Measurements from ENCODE around the gene STT3B.

Gene STT3B

DNA sequence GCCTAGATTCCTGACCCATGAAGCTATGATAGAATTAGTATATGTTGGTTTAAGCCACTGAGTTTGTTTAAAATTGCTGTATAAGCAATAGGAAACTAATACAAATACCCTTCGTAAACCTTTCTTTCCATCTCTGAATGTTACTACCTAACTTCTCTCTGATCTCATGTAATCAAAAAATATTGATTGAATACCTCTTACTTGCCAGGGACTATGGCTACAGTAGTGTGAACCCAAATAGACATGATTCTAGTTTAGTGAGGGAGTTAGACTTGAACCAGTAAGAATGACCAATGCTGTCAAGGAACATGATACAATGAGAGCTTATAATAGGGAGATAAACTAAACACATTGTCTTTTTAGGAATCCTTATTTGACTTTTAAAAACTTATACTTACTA is 19.4 kb downstream of the STT3B start:
- DNase-seq (ENCODE audit: low spot score), result no peak

DNA sequence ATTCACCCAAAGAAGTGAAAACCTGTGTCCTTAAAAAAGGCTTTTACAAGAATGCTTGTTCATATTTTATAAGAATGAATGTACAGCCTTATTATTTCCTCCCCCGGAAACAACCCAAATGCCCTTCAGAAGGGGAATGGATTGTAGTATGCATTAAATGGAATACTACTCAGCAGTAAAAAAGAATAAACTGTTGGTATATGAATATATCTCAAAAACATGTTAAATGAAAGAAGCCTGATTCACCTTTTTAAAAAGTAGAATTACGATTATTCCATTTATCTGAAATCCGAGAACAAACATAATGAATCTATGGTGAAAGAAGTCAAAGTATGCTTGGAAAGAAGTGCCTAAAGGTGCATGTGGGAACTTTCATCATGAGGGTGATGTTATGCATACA is 20.5 kb downstream of the STT3B start:
- no peak for DNase-seq (ENCODE audit: low spot score)

DNA sequence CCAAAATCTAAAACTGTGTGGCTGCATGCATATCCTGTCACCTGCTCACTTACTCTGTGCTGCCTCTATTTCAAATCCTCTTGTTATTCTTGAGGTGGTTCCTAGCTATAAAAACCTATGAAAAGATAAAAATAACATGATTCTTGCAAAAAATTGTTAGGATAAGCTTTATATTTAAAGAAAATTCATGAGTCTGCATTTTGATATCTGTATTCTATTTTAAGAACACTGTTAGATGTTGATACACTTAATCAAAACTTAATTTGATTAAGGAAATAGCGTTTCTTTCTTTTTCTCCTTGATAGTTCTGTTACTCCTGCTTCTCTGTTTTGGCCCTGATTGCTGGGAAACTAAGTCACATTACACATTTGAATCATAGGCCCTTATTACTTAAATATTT is 22.5 kb downstream of the STT3B start:
- no peak for DNase-seq (ENCODE audit: low spot score)

DNA sequence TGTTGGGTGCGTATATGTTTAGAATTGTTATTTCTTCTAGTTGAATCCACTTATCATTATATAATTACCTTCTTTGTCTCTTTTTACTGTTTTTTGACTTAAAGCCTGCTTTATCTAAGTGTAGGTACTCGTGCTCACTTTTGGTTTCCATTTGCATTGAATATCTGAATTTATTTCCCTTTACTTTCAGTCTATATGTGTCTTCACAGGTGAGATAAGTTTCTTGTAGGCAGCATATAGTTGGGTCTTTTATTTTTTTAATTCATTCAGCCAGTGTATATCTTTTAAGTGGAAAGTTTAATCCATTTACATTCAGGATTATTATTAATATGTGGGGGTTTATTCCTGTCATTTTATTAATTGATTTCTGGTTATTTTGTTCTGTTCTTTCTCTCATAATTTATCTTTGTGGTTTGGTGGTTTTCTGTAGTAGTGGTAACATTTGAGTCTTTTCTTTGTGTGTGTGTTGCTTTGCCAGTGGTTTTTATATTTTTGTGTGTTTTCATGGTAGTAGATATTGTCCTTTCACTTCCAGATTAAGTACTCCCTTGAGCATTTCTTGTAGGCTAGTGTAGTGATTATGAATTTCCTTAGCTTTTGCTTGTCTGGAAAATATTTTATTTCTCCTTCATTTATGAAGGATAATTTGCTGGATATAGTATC is 27.3 kb downstream of the STT3B start:
- DNase-seq (ENCODE audit: low spot score), result no peak

DNA sequence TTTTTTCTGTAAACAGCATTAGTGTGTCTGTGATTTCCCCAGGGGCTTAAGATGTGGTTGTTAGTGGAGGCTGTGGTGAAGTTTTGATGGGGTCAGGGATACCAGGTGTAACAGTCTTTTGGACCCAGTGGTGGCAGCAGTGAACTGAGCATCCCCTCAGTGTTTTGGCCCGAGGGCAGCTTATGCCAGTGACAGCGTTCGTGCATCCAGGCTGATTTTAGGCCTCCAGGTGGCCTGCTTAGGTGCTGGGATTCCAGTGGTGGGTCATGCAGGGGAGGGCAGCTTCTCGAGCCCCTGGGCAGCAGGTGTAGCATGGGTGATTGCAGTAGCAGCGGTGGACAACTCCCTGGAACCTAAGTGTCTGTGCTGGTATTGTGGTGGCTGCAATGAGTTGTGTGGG is 29.2 kb downstream of the STT3B start:
- DNase-seq (ENCODE audit: low spot score), result no peak

DNA sequence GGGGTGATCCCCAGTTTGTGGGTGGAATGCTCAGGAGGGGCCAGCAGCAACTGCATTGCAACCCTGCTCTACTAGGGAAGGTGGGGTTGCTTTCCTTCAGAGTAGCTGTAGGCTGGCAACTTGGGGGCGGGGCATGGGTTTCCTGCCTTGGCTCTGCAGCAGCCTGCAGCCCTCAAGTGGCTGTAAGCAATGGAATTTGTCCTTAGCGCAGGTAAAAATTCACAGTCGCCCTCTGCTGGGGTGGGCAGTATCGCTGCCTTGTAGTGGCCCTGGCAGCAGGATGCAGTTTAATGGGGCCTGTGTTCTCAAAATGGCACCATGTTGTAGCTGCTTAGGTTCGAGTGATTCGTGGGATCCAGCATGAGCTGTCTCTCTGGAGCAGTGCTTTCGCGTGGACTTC is 29.8 kb downstream of the STT3B start:
- DNase-seq (ENCODE audit: low spot score), result no peak

DNA sequence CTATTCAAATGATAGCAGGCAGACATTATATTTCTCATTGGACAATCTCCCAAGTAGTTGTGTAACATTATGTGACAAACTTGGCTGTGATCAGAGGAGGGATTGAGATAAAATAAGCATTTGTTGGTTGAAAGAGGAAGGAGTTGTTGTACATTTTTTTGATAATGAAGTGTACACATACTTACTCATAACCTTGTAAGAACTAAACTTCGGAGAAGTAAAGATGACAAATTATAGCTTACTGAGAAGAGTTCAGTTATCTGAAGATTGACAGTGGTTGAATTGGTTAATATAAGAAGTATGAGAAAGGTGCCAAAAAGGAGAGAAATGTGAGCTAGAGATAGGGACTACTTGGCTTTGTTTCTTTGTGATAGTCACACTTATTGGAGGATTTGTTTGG is 32.6 kb downstream of the STT3B start:
- no peak for DNase-seq (ENCODE audit: low spot score)

DNA sequence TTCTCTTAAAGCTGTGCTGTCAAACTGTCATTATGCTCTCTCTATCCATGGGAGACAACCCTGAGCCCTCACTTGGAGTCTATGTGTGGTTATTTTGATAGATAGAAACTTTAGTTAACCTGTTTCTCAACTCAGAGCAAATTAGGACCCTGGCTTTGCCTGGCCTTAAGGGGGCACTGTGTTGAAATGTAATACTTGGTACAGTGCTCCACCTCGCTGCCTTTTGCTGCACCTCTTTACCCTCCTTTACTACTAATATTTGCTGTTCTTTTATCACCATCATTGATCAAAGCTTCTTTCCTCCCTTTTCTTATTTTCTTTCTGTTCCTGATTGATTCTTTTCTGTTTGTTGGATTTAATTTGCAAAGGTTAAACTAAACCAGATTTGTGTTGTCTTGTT is 34.3 kb downstream of the STT3B start:
- no peak for DNase-seq (ENCODE audit: low spot score)

DNA sequence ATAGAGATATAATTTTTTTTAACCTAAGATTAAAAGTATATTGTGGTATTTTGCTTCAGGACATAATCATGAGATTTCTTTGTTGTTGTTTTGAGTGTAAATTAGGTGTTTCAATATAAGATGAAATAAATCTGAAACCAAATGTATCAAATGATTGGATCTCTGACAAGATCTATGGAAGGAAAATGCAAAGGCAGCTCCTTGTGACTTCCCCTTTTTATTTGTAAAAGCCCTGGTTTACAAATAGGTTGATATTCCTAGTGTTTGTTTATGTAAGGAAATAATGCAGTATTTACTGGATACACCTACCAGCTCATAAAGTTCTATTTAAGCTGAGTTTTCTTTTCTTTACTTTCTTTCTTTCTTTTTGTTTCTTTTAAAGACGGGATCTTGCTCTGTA is 35.9 kb downstream of the STT3B start:
- no peak for DNase-seq (ENCODE audit: low spot score)

DNA sequence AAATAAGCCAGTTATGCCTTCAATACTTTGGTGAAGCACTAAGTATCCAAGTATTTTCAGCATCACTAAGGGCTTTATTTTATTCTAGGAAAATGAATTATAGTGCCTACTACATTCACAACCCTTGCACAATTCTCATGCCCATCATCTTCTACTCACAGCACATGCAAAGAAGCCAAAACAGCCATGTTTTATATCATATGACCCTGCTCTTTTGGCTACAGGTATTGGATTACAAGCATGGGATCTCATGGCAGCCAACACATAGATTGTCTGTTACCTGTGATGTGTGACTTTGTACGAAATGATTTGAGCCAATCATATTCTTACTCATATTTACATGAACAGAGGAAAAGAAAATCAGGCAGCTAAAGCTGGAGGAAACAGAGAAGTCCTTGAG is 38.6 kb downstream of the STT3B start:
- no peak for DNase-seq (ENCODE audit: low spot score)

DNA sequence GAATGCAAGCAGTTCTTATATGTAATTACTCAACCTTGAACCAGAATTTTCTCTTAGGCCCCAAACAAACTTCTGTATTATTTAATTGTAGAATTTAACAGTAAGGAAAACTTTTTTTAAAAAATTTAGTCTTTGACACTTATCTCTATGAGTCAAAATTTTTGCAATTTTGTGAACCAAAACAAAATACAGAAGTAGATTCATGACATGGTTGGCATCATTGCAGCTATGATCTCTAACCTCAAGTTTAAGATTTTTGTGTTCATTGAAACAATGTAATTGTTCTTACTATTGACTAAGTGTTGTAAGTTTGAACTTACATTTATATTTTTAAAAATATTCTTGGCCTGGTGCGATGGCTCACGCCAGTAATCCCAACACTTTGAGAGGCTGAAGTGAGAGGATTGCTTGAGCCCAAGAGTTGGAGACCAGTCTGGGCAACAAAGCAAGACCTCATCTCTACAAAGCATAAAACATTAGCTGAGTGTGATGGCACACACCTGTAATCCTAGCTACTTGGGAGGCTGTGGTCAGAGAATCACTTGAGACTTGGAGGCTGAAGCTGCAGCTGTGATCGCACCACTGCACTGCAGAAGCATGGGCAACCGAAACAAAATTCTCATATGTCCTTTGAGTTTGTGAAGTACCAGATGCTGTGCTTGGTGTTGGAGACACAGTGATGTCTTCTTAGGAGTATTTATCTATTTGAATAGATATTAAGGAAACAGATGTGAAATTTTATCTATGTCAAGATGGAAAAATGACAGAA is 39.7 kb downstream of the STT3B start:
- DNase-seq (ENCODE audit: low spot score), result no peak

DNA sequence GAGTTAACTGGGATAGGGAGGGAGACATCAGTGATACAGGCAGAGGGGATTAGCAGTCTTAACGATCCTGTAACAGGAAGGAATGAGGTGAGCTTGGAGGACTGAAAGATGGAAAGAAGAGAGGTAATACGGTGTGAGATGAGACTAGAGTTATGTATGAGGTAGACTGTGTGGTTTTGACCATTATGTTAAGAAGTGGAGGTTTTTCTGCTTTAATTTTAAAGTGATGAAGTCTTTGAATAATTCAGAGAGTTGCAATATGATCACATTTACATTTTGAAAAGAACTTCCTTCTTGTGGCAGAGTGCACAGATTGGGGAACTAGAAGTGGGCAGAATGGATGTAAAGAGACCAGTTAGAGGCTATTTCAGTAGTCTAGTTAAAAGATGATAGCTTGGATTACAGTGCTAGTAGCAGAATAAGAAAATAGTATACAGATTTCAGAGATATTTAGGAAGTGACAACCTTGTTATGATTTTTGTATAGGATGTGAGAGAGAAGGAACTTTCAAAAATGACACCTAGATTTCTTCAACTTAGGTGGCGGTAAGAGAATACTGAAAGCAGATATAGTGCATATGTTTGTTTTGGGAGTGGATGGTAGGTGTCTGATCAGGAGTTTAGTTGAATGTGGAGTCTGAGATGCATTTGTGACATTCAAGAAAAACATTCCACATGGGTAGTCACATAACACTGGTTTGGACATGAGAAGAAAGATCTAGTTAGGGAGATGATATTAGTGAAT is 40.5 kb downstream of the STT3B start:
- no peak for DNase-seq (ENCODE audit: low spot score)

DNA sequence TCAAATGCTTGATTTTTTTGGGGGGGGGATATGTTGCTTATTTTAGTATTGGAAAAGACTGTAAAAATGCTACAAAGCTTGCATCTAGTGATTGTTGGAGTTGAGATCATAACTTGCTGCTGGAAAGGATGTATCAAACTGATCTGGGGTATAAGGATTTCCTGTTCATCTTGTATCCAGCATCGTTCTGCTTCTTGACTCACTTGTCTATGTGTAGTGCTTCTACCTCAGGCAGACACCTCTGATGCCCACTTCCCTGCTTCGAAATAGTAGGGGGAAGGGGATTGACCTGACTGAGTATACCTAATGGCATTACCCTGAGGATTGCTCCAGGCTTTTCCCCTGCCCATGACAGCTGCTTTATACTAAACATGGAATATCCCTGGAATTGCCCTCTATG is 42.7 kb downstream of the STT3B start:
- DNase-seq (ENCODE audit: low spot score), result no peak

DNA sequence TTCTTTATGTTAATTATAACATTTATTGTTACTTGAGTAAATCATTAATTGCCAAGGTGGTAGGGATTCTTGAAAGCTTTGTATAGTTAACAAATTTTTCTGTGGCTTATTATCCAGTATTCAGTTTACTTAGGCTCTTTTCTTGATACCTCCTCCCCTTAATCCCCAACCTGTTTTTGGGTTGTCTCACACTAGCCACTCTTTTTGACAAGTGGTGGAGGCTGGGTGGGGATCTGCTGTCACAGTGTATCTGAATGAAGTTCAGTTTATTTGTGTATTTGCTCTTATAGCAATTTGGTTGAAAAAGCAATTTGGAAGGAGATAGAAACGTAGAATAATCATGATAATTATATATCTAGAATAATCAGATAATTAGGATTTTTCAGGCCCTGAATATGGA is 43.8 kb downstream of the STT3B start:
- no peak for DNase-seq (ENCODE audit: low spot score)

DNA sequence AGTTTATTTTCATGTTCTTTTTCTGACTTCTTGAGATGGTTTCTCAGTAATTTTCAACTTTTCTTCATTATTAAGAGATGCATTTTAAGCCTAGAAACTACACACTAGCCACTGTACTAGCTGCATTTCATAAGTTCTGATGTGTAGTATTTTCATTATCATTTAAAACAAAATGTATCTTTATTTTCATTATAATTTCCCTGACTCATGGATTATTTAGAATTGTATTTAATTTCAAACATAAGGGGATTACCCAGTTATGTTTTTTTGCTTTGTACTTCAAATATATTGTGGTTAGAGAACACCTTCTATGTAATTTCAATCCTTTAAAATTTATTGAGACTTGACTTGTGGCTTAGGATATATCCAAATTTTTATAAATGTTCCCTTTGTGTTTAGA is 44.5 kb downstream of the STT3B start:
- DNase-seq (ENCODE audit: low spot score), result no peak

DNA sequence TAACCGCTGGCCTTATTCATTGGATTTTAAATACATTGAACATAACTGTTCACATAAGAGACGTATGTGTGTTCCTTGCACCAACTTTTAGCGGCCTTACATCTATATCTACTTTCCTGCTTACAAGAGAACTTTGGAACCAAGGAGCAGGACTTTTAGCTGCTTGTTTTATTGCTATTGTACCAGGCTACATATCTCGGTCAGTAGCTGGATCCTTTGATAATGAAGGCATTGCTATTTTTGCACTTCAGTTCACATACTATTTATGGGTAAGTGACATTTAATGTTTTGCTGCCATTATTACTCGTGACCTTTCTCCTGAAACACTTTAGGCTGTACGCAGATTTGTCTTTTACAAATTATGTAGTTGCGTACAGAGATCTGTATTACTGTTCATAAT is 47.1 kb downstream of the STT3B start:
- DNase-seq (ENCODE audit: low spot score), result no peak

DNA sequence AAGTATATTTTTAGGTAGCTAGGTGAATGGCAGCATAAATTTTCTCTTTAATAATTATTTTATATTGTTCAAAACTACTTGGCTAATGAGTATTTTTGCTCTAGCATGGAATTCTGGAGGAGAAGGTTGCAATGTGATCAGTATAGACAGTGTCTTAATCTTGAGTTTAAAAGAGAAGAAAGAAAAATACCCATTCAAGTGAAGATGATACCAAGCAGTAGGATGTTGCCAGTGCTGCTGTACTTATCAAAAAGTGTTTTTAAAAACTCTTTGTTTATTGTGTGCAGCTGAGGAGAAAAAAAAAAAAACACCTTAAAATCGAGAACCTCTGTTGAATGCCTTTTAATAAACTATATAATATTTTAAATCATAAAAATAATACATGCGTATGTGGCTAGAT is 47.9 kb downstream of the STT3B start:
- no peak for DNase-seq (ENCODE audit: low spot score)

DNA sequence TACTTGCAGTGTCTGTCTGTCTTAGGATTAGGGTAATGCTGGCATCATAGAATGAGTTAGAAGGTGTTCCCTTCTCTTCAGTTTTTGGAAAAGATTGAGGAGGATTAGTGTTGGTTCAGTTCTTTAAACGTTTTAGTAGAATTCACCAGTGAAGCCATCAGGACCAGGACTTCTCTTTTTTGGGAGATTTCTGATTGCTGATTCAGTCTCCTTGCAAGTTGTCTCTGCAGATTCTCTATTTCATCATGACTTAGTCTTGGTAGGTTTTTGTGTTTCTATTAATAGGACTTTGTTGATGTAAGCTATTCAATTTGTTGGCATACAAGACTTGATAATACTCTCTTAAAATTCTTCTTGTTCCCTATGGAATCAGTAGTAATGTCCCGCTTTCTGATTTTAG is 48.9 kb downstream of the STT3B start:
- no peak for DNase-seq (ENCODE audit: low spot score)

DNA sequence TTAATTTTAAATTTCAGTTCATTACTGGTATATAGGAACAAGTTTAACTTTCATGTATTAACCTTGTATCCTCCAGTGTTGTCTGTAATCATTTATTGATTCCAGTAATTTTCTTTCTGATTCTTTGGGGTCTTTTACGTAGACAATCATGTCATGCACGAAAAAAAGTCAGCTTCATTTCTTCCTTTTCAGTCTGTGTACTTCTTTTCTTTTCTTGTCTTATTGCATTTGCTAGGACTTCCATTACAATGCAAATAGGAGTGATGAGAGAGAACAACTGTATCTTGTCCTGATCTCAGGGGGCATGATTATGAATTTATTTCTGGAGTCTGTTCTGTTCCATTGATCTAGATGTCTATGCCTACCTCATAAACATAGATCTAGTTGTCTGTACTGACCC is 56.5 kb downstream of the STT3B start:
- no peak for DNase-seq (ENCODE audit: low spot score)

DNA sequence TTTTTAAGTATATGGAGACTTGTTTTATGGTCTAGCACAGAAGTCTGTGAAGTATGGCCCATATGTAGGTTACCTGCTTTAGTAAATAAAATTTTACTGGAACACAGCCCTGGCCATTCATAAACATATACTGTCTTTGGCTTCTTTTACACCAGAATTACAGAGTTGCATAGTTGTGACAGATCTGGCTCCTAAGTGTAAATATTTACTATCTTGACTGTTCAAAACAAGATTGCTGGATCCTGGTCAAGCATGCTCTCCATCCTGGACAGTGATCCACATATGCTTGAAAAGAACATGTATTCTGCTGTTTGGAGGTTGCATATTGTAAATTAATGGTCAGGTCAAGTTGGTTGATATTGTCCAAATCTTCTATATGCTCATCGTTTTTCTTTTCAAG is 57.9 kb downstream of the STT3B start:
- DNase-seq (ENCODE audit: low spot score), result no peak

DNA sequence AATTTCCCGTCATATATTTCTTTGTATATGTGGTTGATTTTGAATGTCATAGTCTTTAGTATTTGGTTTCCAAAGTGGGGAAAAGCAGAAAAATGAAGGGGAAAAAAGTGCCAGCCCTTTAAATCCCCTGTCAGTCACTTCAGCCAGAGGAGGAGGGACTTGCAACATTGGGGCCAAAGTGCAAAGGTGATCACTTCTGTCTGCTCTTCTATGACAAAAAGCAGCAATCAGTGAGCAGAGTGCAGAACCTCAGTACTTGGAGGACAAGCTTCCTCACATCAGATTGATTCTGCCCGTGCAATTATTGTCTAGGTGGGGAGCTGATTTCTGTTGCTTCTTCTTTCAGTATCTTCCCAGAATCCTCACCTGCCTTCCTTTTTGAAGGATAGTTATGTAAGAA is 60.0 kb downstream of the STT3B start:
- no peak for DNase-seq (ENCODE audit: low spot score)

DNA sequence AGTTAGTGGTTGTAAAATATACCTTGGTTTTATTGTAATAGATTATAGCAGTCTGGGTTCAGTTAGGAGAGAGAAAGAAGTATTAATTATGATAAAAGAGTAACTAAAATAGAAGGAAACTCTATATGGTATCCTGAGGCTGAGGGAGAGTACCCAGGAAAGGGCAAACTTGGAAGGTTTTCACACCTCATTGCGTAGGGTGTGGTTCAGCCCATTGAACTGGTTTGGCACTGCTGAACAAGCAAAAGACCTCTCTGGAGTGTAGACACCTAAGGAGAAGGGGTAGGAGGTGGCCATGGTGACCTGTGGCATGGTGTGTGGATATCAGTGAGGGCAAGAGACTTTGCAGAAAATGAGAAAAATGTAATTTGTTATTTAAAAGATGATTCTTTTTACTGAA is 63.5 kb downstream of the STT3B start:
- no peak for DNase-seq (ENCODE audit: low spot score)

DNA sequence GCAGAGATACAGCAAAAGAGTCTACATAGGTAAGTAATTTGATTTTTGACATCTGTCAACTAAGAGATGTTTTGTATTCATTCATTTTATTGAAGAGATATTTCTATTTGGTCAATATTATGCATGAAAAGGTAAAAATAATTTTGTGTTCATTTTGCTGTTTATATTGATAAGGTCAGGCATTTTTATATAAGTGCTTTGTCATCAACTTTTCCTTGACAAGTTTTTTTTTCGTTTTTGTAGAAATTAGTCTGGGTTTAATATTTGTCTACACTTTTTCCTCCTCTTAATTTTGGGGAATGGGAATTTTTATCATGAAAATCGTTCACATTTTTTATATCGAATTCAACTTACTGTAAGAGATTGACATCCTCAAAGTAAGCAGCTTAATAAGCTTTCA is 67.7 kb downstream of the STT3B start:
- no peak for DNase-seq (ENCODE audit: low spot score)
